Measurements from ENCODE around the gene MAPK8. TPM values are rescaled to one million over a fixed set of nuclear protein-coding genes. Genes with fewer than 3 reads are reported as not detected.

MAPK8 gene
- total RNA-seq, 6 experiments from 2014 or later = 56.3 to 96.6 (median 74.8) TPM

DNA sequence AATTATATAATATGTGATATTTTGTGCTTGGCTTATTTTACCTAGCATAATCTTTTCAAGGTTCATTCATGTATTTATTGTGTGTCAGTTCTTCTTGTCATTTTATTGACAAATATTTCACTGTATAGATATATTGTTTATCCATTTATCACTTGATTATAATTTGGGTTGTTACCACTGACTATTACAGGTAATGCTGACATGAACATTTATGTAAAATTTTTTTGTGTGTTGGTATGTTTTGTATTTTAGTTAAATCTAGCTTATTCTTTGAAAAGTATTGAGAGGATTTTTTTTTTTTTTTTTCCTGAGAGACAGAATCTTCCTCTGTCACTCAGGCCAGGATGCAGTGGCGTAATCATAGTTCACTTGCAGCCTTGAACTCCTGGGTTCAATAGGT, 107.7 kb downstream of the MAPK8 start:
- Mint-ChIP-seq H3K4me3 (no peak overlapping the region), H3K9me3 (peaks cover 15% of the 10 kb centered on the region), H3K27me3 (ENCODE audit: insufficient read depth) (no peaks in the 10 kb centered on the region; the same call in 1 of the 2 replicates), H3K4me1 (ENCODE audit: low read depth) (peaks cover 65% of the 10 kb centered on the region), H3K36me3 (ENCODE audit: low read depth) (peaks cover 33% of the 10 kb centered on the region), H3K27ac (no peak overlapping the region)
- TF ChIP-seq, protein P1, sequence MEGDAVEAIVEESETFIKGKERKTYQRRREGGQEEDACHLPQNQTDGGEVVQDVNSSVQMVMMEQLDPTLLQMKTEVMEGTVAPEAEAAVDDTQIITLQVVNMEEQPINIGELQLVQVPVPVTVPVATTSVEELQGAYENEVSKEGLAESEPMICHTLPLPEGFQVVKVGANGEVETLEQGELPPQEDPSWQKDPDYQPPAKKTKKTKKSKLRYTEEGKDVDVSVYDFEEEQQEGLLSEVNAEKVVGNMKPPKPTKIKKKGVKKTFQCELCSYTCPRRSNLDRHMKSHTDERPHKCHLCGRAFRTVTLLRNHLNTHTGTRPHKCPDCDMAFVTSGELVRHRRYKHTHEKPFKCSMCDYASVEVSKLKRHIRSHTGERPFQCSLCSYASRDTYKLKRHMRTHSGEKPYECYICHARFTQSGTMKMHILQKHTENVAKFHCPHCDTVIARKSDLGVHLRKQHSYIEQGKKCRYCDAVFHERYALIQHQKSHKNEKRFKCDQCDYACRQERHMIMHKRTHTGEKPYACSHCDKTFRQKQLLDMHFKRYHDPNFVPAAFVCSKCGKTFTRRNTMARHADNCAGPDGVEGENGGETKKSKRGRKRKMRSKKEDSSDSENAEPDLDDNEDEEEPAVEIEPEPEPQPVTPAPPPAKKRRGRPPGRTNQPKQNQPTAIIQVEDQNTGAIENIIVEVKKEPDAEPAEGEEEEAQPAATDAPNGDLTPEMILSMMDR (IDR thresholded peaks at IDR 0.05) = no peak
- DNase-seq = no peak

DNA sequence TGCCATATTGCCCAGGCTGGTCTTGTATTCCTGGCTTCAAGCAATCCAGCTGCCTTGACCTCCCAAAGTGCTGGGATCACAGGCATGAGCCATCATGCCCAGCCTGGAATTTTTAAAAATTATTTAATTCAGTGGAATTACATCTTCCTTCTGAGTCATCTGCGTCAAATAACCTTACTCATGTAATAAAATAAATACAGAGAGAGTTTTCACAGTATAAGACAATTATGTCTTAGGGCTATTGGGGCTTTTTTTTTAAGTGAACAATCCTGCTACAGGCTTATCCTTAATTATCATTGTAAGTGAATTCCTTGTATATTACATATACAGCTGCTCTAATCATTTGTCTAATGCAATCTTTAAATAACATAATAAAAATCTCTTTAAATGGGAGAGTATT, 108.3 kb downstream of the MAPK8 start:
- Mint-ChIP-seq H3K9me3 (peaks cover 15% of the 10 kb centered on the region), H3K27ac (peak overlapping the region; percentile 70), H3K4me3 (peak overlapping the region; percentile 23; the same call in 1 of the 2 replicates), H3K27me3 (ENCODE audit: insufficient read depth) (no peaks in the 10 kb centered on the region; the same call in 1 of the 2 replicates), H3K4me1 (ENCODE audit: low read depth) (peaks cover 71% of the 10 kb centered on the region), H3K36me3 (ENCODE audit: low read depth) (peaks cover 33% of the 10 kb centered on the region)
- TF ChIP-seq, protein P1 (IDR thresholded peaks at IDR 0.05) = no peak
- DNase-seq = peak; percentile 68

DNA sequence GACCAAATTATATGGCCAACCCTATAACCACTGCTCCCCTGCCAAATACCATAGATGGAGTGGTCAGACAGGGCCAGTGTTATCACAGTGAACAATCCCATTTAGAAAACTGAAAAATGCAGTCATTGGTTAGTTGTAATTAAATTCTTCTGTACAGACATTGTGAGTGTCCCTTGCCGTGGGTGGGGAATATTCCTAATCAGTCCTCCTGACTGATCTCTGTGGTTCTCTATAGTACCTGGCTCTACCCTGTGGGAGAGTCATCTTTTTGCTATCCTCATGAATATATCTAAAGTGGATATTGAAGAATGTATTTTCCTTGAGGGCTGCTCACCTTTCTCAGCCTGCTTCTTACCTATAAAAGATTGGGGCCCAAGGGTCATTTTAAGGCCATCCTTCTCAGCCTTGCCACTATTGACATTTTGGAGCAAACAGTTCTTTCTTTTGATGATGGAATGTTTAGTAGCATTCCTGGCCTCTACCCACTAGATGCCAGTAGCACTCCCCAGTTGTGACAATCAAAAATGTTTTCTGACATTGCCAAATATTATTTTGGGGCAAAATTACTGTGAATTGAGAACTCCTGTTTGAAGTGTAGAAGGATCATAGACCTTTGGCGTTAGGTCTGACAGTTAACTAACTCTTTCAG, 110.2 kb downstream of the MAPK8 start:
- DNase-seq = no peak
- Mint-ChIP-seq H3K9me3 (peaks cover 15% of the 10 kb centered on the region), H3K4me3 (peak overlapping the region; percentile 22; the same call in 1 of the 2 replicates), H3K36me3 (ENCODE audit: low read depth) (peaks cover 43% of the 10 kb centered on the region), H3K27ac (peak overlapping the region; percentile 70), H3K27me3 (ENCODE audit: insufficient read depth) (no peaks in the 10 kb centered on the region), H3K4me1 (ENCODE audit: low read depth) (peaks cover 75% of the 10 kb centered on the region)
- TF ChIP-seq, protein P1 (IDR thresholded peaks at IDR 0.05) = peak; percentile 22; the same call in 1 of the 2 replicates

DNA sequence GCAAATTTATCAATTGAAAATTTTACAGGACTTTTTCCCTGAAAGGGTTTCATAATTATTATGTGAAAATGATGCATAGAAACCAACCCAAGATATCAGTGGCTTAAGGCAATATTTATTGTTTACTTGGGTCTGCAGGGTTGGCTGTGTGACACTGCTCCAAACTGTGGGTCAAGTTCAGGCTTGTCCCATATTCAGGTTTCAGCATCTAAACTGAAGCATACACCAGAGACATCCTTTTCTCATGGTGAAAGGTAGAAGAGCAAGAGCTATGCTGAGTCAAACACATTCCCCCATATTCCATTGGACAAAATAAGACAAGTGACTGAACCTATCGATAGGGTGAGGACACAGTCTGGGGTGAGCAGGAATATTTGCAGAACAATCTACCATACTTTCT, 110.9 kb downstream of the MAPK8 start:
- no peaks in the 10 kb centered on the region for H3K27me3 Mint-ChIP-seq (ENCODE audit: insufficient read depth)

DNA sequence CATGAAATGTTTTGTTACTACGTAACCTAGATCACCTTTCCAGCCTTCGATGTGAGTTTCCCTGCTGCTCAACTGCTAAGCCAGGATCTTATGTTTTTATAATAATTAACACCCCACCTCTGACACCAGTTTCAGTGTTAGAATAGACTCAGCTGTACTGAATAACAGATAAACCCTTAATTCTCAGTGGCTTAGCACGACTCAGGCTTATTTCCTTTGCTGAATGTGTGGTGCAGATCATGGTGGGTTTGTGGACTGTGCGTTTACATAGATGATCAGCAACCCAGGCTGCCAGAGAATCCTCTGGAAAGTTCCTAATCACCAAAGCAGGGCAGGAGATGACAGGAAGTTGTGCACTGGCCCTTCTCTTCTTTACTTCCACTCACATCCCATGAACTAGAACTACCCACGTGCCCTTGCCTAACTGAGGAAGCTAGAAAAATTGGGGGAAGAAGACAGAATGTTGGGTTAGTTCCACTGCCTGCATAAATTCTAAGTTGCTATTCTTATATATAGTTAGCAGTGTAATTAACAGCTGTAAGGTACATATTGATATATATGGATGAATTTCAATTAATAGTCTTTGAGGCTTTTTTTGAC, 111.8 kb downstream of the MAPK8 start:
- Mint-ChIP-seq H3K27me3 (ENCODE audit: insufficient read depth) (no peaks in the 10 kb centered on the region), H3K4me1 (ENCODE audit: low read depth) (peaks cover 78% of the 10 kb centered on the region), H3K4me3 (no peak overlapping the region), H3K9me3 (peaks cover 1% of the 10 kb centered on the region; the same call in 1 of the 2 replicates), H3K27ac (peak overlapping the region; percentile 45; the same call in 1 of the 2 replicates), H3K36me3 (ENCODE audit: low read depth) (peaks cover 32% of the 10 kb centered on the region)
- DNase-seq = no peak
- TF ChIP-seq, protein P1 (IDR thresholded peaks at IDR 0.05) = no peak

More for the DNA sequence above, 110.9 kb downstream of the MAPK8 start:
- H3K27ac Mint-ChIP-seq = peak overlapping the region; percentile 18; the same call in 1 of the 2 replicates
- H3K4me1 Mint-ChIP-seq (ENCODE audit: low read depth) = peaks cover 75% of the 10 kb centered on the region
- TF ChIP-seq, protein P1 (IDR thresholded peaks at IDR 0.05) = no peak
- H3K36me3 Mint-ChIP-seq (ENCODE audit: low read depth) = peaks cover 36% of the 10 kb centered on the region
- DNase-seq = no peak
- H3K9me3 Mint-ChIP-seq = peaks cover 10% of the 10 kb centered on the region
- no peak overlapping the region for H3K4me3 Mint-ChIP-seq
